ENCODE data around the gene CSHL1.
A peak's percentile ranks its signal among the peaks of the same experiment; 100 is the strongest.

The CSHL1 gene

DNA sequence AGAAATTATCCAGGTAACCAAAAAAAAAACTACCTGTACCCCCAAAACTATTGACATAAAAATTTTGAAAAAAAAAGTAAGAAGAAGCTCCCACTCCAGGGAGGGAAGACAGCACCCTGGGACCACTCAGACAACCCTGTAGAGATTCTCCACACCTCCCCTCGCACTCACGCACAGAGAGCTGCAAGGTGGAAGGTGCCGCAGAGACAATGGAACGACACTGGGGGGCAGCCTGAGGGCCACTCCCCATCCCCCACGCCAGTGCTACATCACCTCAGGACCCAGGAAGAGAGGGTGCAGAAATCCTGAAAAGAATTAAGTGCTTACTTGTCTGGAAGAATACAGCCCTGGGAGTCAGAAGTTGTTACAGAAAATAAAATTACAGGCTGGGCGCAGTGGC, 26.3 kb upstream of the CSHL1 start:
- H3K9me3 ChIP-seq (ENCODE audit: control insufficient read depth, insufficient read depth, low read length), result no peaks in the 10 kb centered on the region
- H3K27me3 ChIP-seq (ENCODE audit: control insufficient read depth, low read length), result no peaks in the 10 kb centered on the region
- peak overlapping the region; percentile 24 for H3K27ac ChIP-seq (ENCODE audit: low read depth, low read length)
- H3K9me2 ChIP-seq (replicated peaks; ENCODE audit: control insufficient read depth, low read length), result no peaks in the 10 kb centered on the region
- H3K36me3 ChIP-seq (ENCODE audit: control insufficient read depth, low read length), result no peaks in the 10 kb centered on the region
- H3K4me2 ChIP-seq (ENCODE audit: low read length), result peak overlapping the region; percentile 48
- H3K4me1 ChIP-seq (ENCODE audit: control insufficient read depth, low read length), result peaks cover 79% of the 10 kb centered on the region
- TF ChIP-seq EZH2phosphoT487 (IDR thresholded peaks at IDR 0.05; ENCODE audit: borderline replicate concordance, low read length), result no peak
- TF ChIP-seq, protein P1, sequence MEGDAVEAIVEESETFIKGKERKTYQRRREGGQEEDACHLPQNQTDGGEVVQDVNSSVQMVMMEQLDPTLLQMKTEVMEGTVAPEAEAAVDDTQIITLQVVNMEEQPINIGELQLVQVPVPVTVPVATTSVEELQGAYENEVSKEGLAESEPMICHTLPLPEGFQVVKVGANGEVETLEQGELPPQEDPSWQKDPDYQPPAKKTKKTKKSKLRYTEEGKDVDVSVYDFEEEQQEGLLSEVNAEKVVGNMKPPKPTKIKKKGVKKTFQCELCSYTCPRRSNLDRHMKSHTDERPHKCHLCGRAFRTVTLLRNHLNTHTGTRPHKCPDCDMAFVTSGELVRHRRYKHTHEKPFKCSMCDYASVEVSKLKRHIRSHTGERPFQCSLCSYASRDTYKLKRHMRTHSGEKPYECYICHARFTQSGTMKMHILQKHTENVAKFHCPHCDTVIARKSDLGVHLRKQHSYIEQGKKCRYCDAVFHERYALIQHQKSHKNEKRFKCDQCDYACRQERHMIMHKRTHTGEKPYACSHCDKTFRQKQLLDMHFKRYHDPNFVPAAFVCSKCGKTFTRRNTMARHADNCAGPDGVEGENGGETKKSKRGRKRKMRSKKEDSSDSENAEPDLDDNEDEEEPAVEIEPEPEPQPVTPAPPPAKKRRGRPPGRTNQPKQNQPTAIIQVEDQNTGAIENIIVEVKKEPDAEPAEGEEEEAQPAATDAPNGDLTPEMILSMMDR (IDR thresholded peaks at IDR 0.05; ENCODE audit: low read depth, low read length, poor library complexity, severe bottlenecking), result peak; percentile 34
- no peaks in the 10 kb centered on the region for H4K20me1 ChIP-seq (ENCODE audit: control insufficient read depth, insufficient read depth, low read depth, low read length)
- H3F3A ChIP-seq (ENCODE audit: control insufficient read depth, insufficient read depth), result 0 out of 2 replicates have a peak, but pooled peaks cover 4% of the 10 kb centered on the region
- H3K4me3 ChIP-seq (ENCODE audit: low read length), result peak overlapping the region; percentile 26
- peaks cover 6% of the 10 kb centered on the region for H3K79me2 ChIP-seq (ENCODE audit: control insufficient read depth, low read length)

DNA sequence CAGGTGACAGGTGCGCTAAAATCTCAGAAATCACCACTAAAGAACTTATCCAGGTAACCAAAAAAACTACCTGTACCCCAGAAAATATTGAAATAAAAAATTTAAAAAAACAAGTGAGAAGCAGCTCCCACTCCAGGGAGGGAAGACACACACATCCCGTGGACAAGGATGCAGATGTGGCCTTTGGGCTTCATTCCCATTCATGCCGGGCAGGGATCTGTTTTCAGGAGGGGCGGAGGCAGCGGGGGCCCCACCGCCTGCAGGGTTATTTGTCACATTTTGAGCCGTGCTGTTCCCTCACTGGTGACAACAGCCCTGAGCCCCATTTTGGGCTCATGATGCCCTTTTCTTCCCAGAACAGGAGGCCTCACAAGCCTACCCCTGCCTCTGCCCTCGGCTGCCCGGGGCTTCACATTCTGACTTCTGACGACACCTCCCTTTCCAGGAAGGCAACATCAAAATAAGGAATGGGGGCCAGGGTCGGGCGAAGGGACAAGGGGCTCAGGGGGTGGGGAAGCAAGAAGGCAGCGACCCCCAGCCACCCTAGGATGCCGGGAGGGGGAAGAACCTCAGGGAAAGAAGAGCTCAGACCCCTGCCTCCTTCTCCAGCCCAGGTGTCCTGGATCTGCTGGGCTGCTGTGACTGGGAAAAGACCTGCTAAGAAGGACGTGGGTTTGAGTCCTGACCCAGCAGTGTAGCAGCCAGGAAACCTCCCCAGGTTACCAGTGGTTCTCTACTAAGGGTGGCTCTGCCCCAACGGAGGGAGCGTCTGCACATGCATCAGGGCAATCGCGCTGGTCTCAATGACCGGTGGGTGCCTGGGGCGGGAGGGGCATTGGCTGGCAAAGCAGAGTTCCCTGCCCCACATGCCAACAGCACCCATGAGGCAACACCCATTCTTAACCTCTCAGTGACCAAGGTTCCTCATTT, 23.4 kb upstream of the CSHL1 start:
- TF ChIP-seq EZH2phosphoT487 (IDR thresholded peaks at IDR 0.05; ENCODE audit: borderline replicate concordance, low read length), result no peak
- TF ChIP-seq, protein P1 (IDR thresholded peaks at IDR 0.05; ENCODE audit: low read depth, low read length, poor library complexity, severe bottlenecking), result no peak
- H3K9me3 ChIP-seq (ENCODE audit: control insufficient read depth, insufficient read depth, low read length), result no peaks in the 10 kb centered on the region
- H3K36me3 ChIP-seq (ENCODE audit: control insufficient read depth, low read length), result peaks cover 27% of the 10 kb centered on the region
- peak overlapping the region; percentile 98; the same call in 1 of the 2 replicates for H3K4me3 ChIP-seq (ENCODE audit: low read length)
- H3K27me3 ChIP-seq (ENCODE audit: control insufficient read depth, low read length), result no peaks in the 10 kb centered on the region
- peaks cover 10% of the 10 kb centered on the region; the same call in 1 of the 2 replicates for H3F3A ChIP-seq (ENCODE audit: control insufficient read depth, insufficient read depth)
- no peaks in the 10 kb centered on the region for H3K9me2 ChIP-seq (replicated peaks; ENCODE audit: control insufficient read depth, low read length)
- H3K4me2 ChIP-seq (ENCODE audit: low read length), result peak overlapping the region; percentile 99
- H4K20me1 ChIP-seq (ENCODE audit: control insufficient read depth, insufficient read depth, low read depth, low read length), result peaks cover 13% of the 10 kb centered on the region
- peak overlapping the region; percentile 92 for H3K27ac ChIP-seq (ENCODE audit: low read depth, low read length)
- peaks cover 33% of the 10 kb centered on the region for H3K79me2 ChIP-seq (ENCODE audit: control insufficient read depth, low read length)
- peaks cover 88% of the 10 kb centered on the region for H3K4me1 ChIP-seq (ENCODE audit: control insufficient read depth, low read length)

DNA sequence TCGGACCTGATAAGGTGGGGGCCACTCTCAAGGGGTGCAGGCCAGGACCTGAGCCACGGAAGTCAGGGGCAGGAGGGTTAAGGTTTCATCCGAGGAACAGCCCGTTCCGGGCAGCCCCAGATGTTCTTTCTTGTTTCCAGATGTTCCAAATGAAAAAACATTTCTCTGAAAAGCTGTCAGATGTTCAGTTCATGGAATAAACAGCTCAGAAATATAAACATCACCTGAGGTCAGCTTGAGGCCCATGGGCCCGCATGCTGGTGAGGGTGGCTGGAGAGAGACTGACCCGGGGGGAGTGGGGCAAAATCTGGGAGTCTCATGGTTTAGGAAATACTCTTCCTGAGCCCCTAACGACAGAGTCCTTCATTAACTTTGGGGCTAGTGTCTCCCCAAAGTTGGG, 22.5 kb upstream of the CSHL1 start:
- H3K4me1 ChIP-seq (ENCODE audit: control insufficient read depth, low read length), result peaks cover 88% of the 10 kb centered on the region
- H3K9me3 ChIP-seq (ENCODE audit: control insufficient read depth, insufficient read depth, low read length), result no peaks in the 10 kb centered on the region
- H3K79me2 ChIP-seq (ENCODE audit: control insufficient read depth, low read length), result peaks cover 42% of the 10 kb centered on the region
- peaks cover 35% of the 10 kb centered on the region for H3K36me3 ChIP-seq (ENCODE audit: control insufficient read depth, low read length)
- H4K20me1 ChIP-seq (ENCODE audit: control insufficient read depth, insufficient read depth, low read depth, low read length), result peaks cover 20% of the 10 kb centered on the region
- H3K4me2 ChIP-seq (ENCODE audit: low read length), result peak overlapping the region; percentile 99
- H3K9me2 ChIP-seq (replicated peaks; ENCODE audit: control insufficient read depth, low read length), result no peaks in the 10 kb centered on the region
- TF ChIP-seq EZH2phosphoT487 (IDR thresholded peaks at IDR 0.05; ENCODE audit: borderline replicate concordance, low read length), result no peak
- TF ChIP-seq, protein P1 (IDR thresholded peaks at IDR 0.05; ENCODE audit: low read depth, low read length, poor library complexity, severe bottlenecking), result no peak
- peaks cover 12% of the 10 kb centered on the region; the same call in 1 of the 2 replicates for H3F3A ChIP-seq (ENCODE audit: control insufficient read depth, insufficient read depth)
- H3K27me3 ChIP-seq (ENCODE audit: control insufficient read depth, low read length), result no peaks in the 10 kb centered on the region
- peak overlapping the region; percentile 92 for H3K27ac ChIP-seq (ENCODE audit: low read depth, low read length)
- H3K4me3 ChIP-seq (ENCODE audit: low read length), result peak overlapping the region; percentile 98

Measured in DOHH2 (cell line).